GM19395 (cell line): ENCODE data around the gene IFFO2.
"Not testable (repeated sequence)": the region's sequence is repeated elsewhere in the genome, so short reads cannot be mapped to it uniquely, and the experiment has no call there.

Experiments used
- ATAC-seq: cut with Tn5 transposase; IDR thresholded peaks from one replicate; pipeline ENCODE4 v1.9.1; 2021; ENCODE audit warnings: mild to moderate bottlenecking, moderate library complexity; ENCODE audit not compliant: unreplicated experiment

The IFFO2 gene

GRCh38 chr1:18878538-18879214 lies 77.8 kb downstream of the IFFO2 start:
- no peak for ATAC-seq

GRCh38 chr1:18877282-18877681 lies 79.2 kb downstream of the IFFO2 start:
- ATAC-seq = no peak

GRCh38 chr1:18876210-18876609 lies 80.3 kb downstream of the IFFO2 start:
- ATAC-seq = no peak

GRCh38 chr1:18875796-18876128 lies 80.7 kb downstream of the IFFO2 start:
- no peak for ATAC-seq

GRCh38 chr1:18875107-18875795 lies 81.2 kb downstream of the IFFO2 start:
- ATAC-seq = no peak

GRCh38 chr1:18874600-18874999 lies 81.9 kb downstream of the IFFO2 start:
- ATAC-seq = no peak

GRCh38 chr1:18874036-18874435 lies 82.4 kb downstream of the IFFO2 start:
- ATAC-seq = no peak

- no peak for ATAC-seq
These were observed 84.3 kb downstream of the IFFO2 start for GRCh38 chr1:18872071-18872611.

- ATAC-seq = no peak
These were observed 84.9 kb downstream of the IFFO2 start for GRCh38 chr1:18871401-18872070.

GRCh38 chr1:18870957-18871356 lies 85.5 kb downstream of the IFFO2 start:
- ATAC-seq = no peak

GRCh38 chr1:18870595-18870865 lies 85.9 kb downstream of the IFFO2 start:
- ATAC-seq = not testable (repeated sequence)

- no peak for ATAC-seq
These were observed 86.5 kb downstream of the IFFO2 start for GRCh38 chr1:18869847-18870594.

- no peak for ATAC-seq
These were observed 87.6 kb downstream of the IFFO2 start for GRCh38 chr1:18868801-18869424.

GRCh38 chr1:18868354-18868753 lies 88.1 kb downstream of the IFFO2 start:
- no peak for ATAC-seq

GRCh38 chr1:18866846-18867245 lies 89.6 kb downstream of the IFFO2 start:
- no peak for ATAC-seq

- no peak for ATAC-seq
These were observed 90.2 kb downstream of the IFFO2 start for GRCh38 chr1:18866314-18866713.

- no peak for ATAC-seq
These were observed 91.3 kb downstream of the IFFO2 start for GRCh38 chr1:18865176-18865575.

- ATAC-seq = no peak
These were observed 94.9 kb downstream of the IFFO2 start for GRCh38 chr1:18861590-18861989.

- no peak for ATAC-seq
These were observed 95.4 kb downstream of the IFFO2 start for GRCh38 chr1:18861082-18861481.

- ATAC-seq = no peak
These were observed 96.9 kb downstream of the IFFO2 start, which contains the start of gene TAS1R2 for GRCh38 chr1:18859560-18859959. Gene TAS1R2, minus strand, starts transcription at chr1:18859660. Its CDS starts 0 bp downstream, at chr1:18859660.
